Fibroblast of skin of back (primary cell): Measurements from ENCODE around the gene FKBP4.
A peak's percentile ranks its signal among the peaks of the same experiment; 100 is the strongest.

Source experiments
- DNase-seq: peaks from one replicate; pipeline ENCODE4 v3.0.0-alpha.2; 2013

Gene FKBP4

GRCh38 chr12:2779281-2779680, 15.5 kb upstream of the FKBP4 start:
- no peak for DNase-seq

- peak; percentile 40 for DNase-seq
Measured at GRCh38 chr12:2783936-2784600, 10.7 kb upstream of the FKBP4 start.

GRCh38 chr12:2785017-2785416, 9.8 kb upstream of the FKBP4 start:
- DNase-seq, result no peak

- DNase-seq, result no peak
Measured at GRCh38 chr12:2791089-2791488, 3.7 kb upstream of the FKBP4 start.

GRCh38 chr12:2792671-2793500, 1.9 kb upstream of the FKBP4 start:
- no peak for DNase-seq

GRCh38 chr12:2793561-2793960, 1.2 kb upstream of the FKBP4 start:
- DNase-seq, result no peak

GRCh38 chr12:2794191-2794735, 507 bp upstream of the FKBP4 start:
- no peak for DNase-seq

- peak; percentile 67 for DNase-seq
Measured at GRCh38 chr12:2795291-2796186, 769 bp downstream of the FKBP4 start.

- no peak for DNase-seq
Measured at GRCh38 chr12:2796187-2796666, 1.5 kb downstream of the FKBP4 start.

- DNase-seq, result no peak
Measured at GRCh38 chr12:2797721-2798418, 3.1 kb downstream of the FKBP4 start.

- no peak for DNase-seq
Measured at GRCh38 chr12:2800046-2800570, 5.3 kb downstream of the FKBP4 start.

- DNase-seq, result no peak
Measured at GRCh38 chr12:2801044-2801783, 6.4 kb downstream of the FKBP4 start.

GRCh38 chr12:2803635-2804392, 9.0 kb downstream of the FKBP4 start:
- no peak for DNase-seq

- DNase-seq, result peak; percentile 65
Measured at GRCh38 chr12:2804393-2805142, 9.8 kb downstream of the FKBP4 start.

- peak; percentile 67 for DNase-seq
Measured at GRCh38 chr12:2805143-2805520, 10.4 kb downstream of the FKBP4 start.

GRCh38 chr12:2806700-2807099, 11.9 kb downstream of the FKBP4 start:
- DNase-seq, result no peak

- DNase-seq, result no peak
Measured at GRCh38 chr12:2811801-2812200, 17.0 kb downstream of the FKBP4 start.

- DNase-seq, result peak; percentile 99
Measured at GRCh38 chr12:2812290-2813213, 17.8 kb downstream of the FKBP4 start, which contains the start of gene ITFG2. Gene ITFG2 (plus strand): TSS chr12:2812668. CDS start chr12:2812761, 93 bp downstream.
